Thyroid gland (tissue), 4 donors: Measurements from ENCODE around the gene PDF.

Experiments used
- CTCF ChIP-seq, 6 experiments: fragments of 200-600 bp in 3 of 6; fragments of 450-650 bp in 3 of 6; sonication (generic) in 3 of 6; IDR thresholded peaks; one replicate each; pipeline ENCODE4 v1.5.1; 2016 to 2019; ENCODE audit warnings: antibody characterized with exemption in 6 of 6, mild to moderate bottlenecking in 2 of 6, inconsistent platforms in 1 of 6, moderate library complexity in 1 of 6
- POLR2A ChIP-seq, 2 donors: fragments of 450-650 bp; IDR thresholded peaks; one replicate each; pipeline ENCODE4 v1.6.1; 2017; ENCODE audit warnings: antibody characterized with exemption in 2 of 2, mild to moderate bottlenecking in 2 of 2, moderate library complexity in 1 of 2

- TF ChIP-seq CTCF (IDR thresholded peaks at IDR 0.05) = no peak
- TF ChIP-seq POLR2A (IDR thresholded peaks at IDR 0.05) = no peak
Observed at GRCh38 chr16:69363281-69363717, 32.9 kb upstream of the PDF start.
